HG02571 (cell line): ENCODE results near the gene GAL3ST1.

Experiments used
- ATAC-seq: cut with Tn5 transposase; IDR thresholded peaks from one replicate; pipeline ENCODE4 v1.9.1; 2021; ENCODE audit warnings: mild to moderate bottlenecking, moderate library complexity; ENCODE audit not compliant: unreplicated experiment

The GAL3ST1 gene

DNA sequence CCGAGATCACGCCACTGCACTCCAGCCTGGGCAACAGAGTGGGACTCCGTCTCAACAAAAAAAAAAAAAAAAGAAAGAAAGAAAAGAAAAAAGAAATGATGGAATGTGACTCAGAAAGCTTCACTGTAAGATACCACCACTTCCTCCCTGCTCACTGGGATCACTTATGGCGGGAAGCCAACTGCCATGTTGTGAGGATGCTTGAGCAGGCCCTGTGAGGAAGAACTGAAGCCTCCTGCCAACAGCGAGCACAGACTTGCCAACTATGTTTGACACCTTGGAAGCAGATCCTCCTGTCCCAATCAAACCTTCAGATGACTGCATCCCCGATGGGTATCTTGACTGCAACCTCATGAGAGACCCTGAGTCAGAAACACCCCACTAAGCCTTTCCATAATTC, 36.2 kb downstream of the GAL3ST1 start:
- no peak for ATAC-seq

DNA sequence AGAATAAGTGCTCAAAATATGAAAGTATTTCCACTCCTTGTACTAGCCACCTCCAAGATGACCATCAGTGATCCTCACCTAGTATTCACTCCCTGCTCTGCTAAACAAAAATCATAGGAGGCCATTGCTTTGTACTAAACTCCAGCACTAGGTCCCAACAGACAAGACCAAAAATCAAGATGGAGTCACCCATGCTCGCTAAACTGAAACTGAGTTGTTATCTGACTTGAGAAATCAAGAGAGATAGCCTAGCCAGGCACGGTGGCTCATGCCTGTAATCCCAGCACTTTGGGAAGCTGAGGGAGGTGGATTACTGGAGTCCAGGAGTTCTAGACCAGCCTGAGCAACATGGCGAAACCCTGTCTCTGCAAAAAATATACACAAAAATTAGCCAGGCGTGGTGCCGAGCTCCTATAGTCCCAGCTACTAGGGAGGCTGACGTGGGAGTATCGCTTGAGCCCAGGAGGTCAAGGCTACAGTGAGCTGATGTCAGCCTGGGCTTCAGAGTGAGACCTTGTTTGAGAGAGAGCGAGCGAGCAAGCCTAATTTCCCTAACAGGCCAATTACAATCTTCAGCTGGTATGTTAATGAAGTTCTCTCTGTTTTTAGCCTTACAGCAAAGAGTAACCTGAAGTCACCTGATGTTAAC, 37.3 kb downstream of the GAL3ST1 start:
- no peak for ATAC-seq

DNA sequence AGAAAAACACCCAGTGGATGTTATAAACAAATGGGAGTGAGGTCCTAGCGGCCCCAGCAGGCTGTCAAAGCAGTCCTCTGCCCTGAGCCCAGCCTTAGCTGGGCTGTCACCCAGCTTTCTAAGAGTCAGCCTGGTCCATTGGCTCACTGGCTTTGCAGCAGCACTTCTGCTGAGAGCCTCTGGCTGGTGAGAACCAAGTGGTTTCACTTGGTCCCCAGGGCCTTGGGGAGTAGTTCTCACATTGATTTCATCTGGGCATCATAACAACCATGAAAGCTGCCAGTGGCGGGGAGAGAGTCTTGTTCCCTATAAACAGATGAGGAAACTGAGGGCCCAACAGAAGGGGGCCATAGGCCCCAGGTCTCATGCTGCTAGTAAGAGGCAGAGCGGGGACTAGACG, 39.3 kb downstream of the GAL3ST1 start:
- no peak for ATAC-seq

DNA sequence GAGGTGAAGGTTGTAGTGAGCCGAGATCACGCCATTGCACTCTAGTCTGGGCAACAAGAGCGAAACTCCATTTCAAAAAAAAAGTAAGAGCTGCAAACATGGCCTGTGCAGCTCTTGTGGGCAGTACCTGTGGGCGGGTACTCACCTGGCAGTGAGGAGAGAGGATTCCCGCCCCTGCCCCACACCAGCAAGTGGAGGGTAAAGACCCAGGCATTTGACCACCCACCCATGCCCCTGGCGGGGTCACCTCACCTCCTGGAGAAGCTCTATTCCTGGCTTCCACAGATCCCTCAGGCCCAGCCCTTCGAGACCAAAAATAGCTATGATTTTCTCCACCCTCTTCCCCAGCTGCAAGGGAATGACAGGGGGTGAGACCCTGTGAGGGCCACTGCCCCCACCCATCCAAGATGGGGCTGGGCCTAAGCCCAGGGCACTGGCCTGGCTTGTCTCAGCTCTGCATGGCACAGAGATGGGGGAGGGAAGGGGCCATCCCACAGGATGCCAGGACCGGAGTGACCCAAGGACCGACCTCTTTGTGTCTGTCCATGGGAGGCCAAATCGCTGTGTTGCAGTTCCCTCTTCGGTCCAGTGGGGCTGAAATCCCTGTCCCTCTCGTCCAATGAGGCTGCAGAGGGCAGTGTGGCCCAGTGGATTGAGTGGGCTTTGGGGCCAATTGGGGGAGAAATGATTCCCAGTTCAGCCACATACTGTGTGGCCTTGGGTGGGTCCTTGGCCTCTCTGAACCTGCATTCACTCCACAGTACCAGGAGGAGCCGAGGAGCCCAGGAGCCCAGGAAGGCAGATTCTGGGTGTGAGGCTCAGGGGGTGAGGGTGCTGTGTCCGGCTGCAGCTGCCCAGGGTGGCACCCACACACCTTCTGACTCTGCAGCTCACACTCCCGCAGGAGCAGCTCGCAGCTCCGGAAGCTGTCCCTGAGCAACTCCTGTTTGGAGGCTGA, 42.5 kb downstream of the GAL3ST1 start:
- ATAC-seq = no peak

DNA sequence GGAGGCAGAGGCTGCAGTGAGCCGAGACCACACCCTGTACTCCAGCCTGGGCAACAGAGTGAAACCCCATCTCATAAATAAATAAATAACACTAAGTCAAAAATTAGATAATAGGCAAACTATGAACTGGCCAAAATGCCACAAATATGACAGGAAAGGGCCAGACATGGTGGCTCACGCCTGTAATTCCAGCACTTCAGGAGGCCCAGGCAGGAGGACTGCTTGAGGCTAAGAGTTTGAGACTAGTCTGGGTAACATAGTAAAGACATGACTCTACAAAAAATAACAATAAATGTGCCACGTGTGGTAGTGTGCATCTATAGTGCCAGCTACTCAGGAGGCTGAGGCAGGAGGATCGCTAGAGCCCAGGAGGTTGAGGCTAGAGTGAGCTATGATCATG, 47.8 kb downstream of the GAL3ST1 start:
- ATAC-seq = no peak

DNA sequence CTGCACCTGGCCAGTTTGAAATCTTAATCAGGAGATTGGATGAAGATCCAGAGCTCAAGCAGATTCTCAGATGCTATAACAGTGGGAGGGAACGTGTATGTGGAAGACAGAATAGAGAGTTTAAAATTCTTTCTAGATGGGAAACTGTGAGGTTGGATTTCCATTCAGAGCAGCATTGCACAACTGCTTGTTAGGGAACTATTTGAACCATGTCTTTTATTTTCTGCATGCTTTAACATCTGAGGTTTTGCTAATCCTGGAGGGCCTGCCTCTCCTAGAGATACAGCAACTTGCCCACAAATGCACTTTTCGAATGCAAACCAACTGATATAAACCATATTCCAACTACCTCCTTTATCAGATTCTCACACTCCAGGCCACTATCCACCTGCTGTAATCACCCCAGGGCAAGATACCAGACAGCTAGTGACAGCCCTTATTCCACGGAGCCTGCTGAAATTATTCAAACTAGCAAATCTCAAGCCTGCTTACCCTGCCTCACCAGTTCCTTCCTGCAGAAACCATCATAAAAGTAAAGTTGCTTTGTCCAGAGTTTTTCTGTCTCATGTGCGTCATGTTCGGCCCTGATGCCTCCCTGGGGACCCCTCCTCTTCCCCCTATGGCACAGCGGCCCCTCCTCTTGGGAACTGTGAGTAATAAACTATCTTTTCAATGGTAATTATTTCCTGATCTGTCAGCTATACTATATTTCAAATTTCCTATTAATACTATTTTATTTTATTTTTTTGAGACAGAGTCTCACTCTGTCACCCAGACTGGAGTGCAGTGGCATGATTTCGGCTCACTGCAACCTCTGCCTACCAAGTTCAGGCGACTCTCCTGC, 50.6 kb downstream of the GAL3ST1 start:
- no peak for ATAC-seq

DNA sequence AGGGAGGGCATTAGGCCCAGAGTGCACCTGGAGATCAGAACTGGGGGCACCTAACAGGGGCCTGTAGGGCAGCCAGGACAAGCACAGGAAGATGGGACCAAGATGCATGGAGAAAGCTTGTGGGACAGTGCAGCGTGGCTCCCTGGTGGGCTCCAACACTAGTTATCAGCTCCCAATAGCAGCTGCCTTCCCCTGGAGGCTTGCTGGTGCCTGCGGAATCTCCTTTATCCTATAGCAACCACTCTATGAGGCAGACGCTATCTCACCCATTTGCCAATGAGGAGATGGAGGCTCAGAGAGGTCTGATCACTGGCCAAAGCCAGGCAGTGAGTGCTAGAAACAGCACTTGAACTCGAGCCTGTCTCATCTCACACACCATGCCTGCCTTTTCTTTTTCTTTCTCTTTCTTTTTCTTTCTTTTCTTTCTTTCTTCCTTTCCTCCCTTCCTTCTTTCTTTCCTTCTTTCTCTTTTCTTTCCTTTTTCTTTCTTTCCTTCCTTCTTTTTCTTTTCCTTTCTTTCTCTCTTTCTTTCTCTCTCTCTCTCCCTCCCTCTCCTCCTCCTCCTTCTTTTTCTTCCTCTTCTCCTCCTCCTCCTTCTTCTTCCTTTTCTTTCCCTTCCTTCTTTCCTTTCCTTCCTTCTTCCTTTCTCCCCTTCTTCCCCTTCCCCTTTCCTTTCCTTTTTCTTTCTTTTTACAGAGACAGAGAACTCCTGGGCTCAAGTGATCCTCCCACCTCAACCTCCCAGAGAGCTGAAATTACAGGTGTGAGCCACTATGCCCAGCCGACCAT, 52.9 kb downstream of the GAL3ST1 start:
- no peak for ATAC-seq

DNA sequence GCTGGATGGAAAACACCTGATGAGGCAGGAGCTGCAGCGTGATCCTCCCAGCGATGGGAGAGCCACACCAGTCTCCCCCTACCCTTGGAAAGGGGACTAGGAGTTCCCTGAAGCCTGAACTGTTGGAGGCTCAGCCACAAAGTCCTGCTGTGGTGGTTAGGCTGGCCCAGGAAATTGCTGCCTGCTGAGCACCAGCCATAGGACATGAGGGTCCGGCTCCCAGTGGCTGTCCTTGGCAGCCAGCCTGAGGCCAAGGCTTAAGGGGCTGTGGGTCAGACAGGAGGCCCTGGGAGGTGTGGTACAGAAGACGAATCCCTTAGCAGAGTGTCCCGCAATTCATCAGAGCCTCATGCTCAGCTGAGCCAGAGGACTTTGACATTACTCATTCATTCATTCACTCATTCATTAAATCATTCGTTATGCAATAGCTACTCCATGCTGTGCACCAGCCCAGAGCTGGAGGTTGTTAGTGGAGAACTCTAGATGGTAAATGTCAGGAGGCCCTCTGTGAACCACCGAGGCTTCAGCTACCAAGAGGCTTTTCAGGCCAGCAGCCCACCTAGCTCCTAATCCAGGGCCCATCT, 54.5 kb downstream of the GAL3ST1 start:
- ATAC-seq = no peak

DNA sequence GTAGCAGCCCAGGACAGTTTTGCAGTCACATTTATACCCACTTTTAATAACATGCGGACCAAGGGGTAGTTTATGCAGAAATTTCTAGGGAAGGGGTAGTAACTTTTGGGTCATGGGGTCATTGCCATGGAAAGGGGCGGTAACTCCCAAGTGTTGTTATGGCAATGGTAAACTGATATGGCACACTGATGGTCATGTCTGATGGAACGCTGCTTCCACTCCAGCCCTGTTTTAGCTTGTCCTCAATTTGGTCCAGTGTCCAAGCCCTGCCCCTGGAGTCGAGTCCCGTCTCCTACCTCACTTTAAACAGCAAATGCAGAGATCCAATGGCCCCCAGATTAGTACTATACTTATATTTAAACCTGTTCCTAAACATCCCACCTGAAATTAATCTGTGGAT, 57.7 kb downstream of the GAL3ST1 start:
- ATAC-seq = no peak

DNA sequence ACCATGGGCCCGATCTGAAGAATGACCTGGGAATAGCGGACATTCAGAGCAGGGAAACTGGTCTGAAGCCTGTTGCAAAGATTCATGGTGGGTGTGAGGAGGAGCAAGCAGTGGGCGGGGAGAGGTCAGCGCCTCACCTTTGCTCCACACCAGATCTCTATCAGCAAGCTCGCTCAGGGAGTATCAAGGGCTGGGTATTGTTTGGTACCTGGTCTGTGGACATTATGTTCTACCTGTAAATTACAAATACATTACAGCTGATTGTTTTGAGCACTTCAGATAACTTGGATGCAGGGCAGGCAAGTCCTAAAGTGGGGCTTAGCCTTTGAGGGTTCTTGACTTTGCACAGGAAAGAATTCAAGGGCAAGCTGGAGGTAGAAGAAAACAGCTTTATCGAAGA, 58.2 kb downstream of the GAL3ST1 start:
- no peak for ATAC-seq

DNA sequence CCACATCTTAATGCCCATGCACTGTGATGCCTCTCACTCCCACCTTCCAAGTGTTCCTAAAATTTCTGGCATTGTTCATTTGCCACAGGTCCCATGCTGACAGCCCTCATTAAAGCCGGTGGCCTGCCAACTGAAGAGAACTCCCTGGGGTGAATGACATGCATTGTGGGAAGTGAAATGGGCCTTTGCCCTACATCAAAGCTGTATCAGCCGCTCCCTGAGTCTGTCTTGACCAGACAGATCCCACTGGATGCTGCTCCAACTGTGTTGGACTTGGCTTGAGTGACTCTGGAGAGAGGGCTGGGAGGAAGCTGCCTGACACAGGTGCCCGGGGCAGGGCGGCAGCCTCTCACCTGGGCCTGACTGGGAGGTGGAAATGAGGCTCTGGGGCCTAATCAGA, 60.2 kb downstream of the GAL3ST1 start:
- no peak for ATAC-seq

DNA sequence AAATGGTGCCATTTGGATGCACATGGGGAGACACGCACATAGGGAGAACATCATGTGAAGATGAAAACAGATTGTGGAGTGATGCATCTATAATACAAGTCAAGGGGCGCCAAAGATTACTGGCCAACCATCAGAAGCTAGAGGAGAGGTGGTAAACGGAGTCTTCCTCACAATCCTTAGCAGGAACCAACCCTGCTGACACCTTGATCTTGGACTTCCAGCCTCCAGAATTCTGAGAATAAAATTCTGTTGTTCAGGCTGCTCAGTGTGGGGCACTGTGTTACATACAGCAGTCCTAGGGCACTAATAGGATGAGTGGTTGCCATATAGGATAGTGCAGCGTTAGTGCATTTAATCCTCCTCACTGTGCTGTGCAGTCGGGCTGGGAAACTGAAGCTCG, 61.0 kb downstream of the GAL3ST1 start:
- ATAC-seq = no peak

DNA sequence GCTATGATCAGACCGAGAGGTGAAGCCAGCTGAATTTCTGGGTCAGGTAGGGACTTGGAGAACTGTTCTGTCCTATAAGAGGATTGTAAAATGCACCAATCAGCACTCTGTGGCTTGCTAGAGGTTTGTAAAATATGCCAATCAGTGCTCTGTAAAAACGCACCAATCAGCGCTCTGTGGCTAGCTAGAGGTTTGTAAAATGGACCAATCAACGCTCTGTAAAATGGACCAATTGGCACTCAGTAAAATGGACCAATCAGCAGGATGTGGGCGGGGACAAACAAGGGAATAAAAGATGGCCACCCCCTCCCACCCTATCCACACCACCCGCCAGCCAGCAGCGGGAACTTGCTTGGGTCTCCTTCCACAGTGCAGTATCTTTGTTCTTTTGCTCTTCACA, 62.6 kb downstream of the GAL3ST1 start:
- no peak for ATAC-seq

DNA sequence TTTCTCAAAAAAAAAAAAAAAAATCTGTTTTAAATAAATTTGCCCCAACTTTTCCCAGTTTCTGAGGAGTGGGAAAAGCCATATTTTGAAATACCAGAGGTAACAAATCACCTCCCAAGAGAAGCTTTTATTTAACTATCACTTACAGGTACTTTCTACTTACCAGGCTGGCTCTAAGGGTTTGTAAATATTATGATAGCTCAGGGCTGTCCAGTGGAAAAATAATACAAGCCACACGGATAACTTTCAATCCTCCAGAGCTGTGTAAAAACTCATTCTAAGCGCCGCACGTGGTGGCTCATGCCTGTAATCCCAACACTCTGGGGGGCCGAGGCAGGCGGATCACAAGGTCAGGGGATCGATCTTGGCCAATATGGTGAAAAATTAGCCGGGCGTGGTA, 63.4 kb downstream of the GAL3ST1 start:
- ATAC-seq = no peak

DNA sequence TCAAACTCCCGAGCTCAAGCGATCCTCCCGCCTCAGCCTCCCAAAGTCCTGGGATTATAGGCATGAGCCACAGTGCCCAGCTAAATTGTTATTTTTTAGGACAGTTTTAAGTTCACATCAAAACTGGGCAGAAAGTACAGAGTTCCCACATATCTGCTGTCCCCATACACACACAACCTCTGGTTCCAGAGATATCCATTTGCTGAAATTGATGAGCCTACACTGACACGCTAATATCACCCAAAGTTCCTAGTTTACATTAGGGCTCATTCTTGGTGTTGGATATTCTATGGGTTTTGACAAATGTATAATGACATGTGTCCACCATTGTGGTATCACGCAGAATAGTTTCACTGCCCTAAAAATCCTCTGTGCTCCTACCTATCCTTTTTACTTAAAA, 66.2 kb downstream of the GAL3ST1 start:
- no peak for ATAC-seq

DNA sequence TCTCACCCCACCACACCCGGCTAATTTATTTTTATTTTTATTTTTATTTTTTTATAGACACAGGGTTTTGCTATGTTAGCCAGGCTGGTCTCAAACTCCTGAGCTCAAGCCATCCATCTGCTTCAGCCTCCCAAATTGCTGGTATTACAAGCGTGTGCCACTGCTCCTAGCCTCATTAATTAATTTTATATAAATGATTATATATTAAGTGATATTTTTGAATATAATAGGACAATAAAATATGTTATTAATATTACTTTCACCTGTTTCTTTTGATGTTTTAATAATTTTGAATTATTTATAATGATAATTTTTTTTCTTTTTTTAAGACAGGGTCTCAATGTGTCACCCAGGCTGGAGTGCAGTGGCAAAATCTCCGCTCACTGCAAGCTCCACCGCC, 66.8 kb downstream of the GAL3ST1 start:
- no peak for ATAC-seq

DNA sequence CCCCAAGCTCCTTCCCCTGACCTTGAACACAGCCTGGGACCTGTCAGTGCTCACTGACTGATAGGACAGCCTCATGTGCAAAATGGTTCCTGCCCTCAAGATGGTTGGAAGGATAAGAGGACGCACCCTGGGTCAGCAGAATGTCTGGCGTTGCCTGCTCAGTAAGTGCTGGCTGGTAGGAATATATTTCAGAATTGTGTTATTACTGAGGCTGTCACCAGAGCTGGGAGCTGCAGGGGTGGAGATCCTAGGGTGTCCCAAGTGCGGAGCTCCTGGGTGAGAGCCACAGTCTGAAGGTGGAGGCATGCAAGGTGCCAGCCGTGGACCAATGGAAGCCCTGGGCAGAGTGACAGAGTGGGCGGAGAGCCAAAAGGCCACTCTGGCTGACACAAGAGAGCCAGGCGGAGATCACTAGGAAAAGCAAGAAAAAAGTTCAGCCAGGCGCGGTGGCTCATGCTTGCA, 67.9 kb downstream of the GAL3ST1 start:
- ATAC-seq = no peak
